ENCODE data around the gene ARHGAP22. TPM values are rescaled to one million over a fixed set of nuclear protein-coding genes. Genes with fewer than 3 reads are reported as not detected.

ARHGAP22 gene
- total RNA-seq, 1 donor from 2014 or later, result 1.0 TPM

DNA sequence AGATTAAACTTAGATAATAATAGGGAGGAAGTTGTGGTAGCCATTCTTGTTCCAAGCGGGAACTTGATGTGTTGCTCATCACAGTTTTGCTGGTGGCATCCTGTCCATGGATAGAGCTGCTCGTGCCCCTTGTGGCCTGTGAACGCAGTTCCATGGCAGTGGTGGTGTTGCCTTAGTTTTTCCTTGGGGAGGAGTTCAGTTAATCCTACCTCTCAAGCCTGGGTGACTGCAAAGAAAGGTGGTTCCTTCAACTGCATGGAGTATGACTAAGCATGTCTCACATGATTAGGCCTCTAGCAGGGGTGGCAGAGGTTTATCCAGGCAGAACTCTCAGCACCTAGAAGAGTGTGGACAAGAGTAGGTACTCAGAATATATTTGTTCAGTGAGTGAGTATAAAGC is 198.7 kb downstream of the ARHGAP22 start:
- H3K4me3 ChIP-seq (ENCODE audit: low read length in 3 of 3), result no peak overlapping the region
- no peaks in the 10 kb centered on the region for H3K27me3 ChIP-seq (ENCODE audit: control insufficient read depth in 3 of 3, insufficient read depth in 3 of 3, low read length in 3 of 3)
- H3K27ac ChIP-seq (ENCODE audit: low read depth, low read length), result no peak overlapping the region
- H3K9me3 ChIP-seq (ENCODE audit: control insufficient read depth in 3 of 3, low read length in 3 of 3), result no peaks in the 10 kb centered on the region
- H3K9ac ChIP-seq (ENCODE audit: low read depth in 1 of 3, low read length in 3 of 3), result no peak overlapping the region
- no peaks in the 10 kb centered on the region for H3K4me1 ChIP-seq (ENCODE audit: control insufficient read depth in 3 of 3, insufficient read depth in 3 of 3, low read length in 3 of 3)
- H3K36me3 ChIP-seq (ENCODE audit: control insufficient read depth in 3 of 3, insufficient read depth in 3 of 3, low read length in 3 of 3), result peaks cover 3 to 12% (median 8%) of the 10 kb centered on the region in 3 donors

DNA sequence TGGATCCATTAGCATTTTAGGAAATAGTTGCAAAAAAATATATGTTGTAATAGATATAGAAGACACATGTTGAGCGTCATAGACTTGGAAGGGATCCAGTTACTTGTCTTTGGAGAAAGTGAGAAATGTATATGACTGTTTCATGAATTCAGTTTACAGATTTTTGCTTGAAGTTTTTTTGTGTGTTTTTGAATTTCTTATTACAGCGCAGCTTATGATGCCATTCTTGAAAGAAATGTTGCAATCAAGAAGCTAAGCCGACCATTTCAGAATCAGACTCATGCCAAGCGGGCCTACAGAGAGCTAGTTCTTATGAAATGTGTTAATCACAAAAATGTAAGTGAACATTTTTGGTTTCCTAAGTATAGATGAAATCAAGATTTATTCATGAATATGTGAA is 200.2 kb downstream of the ARHGAP22 start:
- Histone ChIP-seq H3K9me3 (ENCODE audit: control insufficient read depth in 3 of 3, low read length in 3 of 3) (no peaks in the 10 kb centered on the region), H3K9ac (ENCODE audit: low read depth in 1 of 3, low read length in 3 of 3) (no peak overlapping the region), H3K36me3 (ENCODE audit: control insufficient read depth in 3 of 3, insufficient read depth in 3 of 3, low read length in 3 of 3) (peaks cover 0 to 2% (median 0%) of the 10 kb centered on the region in 3 donors), H3K27ac (ENCODE audit: low read depth, low read length) (no peak overlapping the region), H3K4me1 (ENCODE audit: control insufficient read depth in 3 of 3, insufficient read depth in 3 of 3, low read length in 3 of 3) (peaks cover 0 to 3% (median under 1%) of the 10 kb centered on the region in 3 donors), H3K27me3 (ENCODE audit: control insufficient read depth in 3 of 3, insufficient read depth in 3 of 3, low read length in 3 of 3) (no peaks in the 10 kb centered on the region), H3K4me3 (ENCODE audit: low read length in 3 of 3) (no peak overlapping the region)

DNA sequence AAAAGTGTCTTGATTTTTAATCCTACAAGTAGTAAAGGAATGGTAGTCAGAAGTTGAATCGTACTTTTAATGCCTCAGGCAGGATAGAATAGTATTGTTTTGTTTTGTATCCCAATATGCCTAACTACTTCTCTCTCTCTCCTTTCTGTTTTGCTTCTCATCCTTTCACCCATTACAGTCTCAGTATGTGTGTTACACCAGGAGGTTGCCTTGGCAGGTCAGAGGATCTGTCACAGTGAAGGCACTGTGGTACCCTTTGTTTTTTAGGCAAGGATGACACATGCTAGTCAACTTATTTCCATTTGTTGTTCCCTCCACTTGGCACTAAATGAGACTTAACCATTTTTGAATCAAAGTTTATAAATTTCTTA is 204.0 kb downstream of the ARHGAP22 start:
- H3K27ac ChIP-seq (ENCODE audit: low read depth, low read length), result no peak overlapping the region
- no peaks in the 10 kb centered on the region for H3K27me3 ChIP-seq (ENCODE audit: control insufficient read depth in 3 of 3, insufficient read depth in 3 of 3, low read length in 3 of 3)
- no peak overlapping the region for H3K9ac ChIP-seq (ENCODE audit: low read depth in 1 of 3, low read length in 3 of 3)
- no peak overlapping the region for H3K4me3 ChIP-seq (ENCODE audit: low read length in 3 of 3)
- H3K36me3 ChIP-seq (ENCODE audit: control insufficient read depth in 3 of 3, insufficient read depth in 3 of 3, low read length in 3 of 3), result no peaks in the 10 kb centered on the region
- H3K9me3 ChIP-seq (ENCODE audit: control insufficient read depth in 3 of 3, low read length in 3 of 3), result no peaks in the 10 kb centered on the region
- peaks cover 7 to 12% (median 11%) of the 10 kb centered on the region in 3 donors for H3K4me1 ChIP-seq (ENCODE audit: control insufficient read depth in 3 of 3, insufficient read depth in 3 of 3, low read length in 3 of 3)

DNA sequence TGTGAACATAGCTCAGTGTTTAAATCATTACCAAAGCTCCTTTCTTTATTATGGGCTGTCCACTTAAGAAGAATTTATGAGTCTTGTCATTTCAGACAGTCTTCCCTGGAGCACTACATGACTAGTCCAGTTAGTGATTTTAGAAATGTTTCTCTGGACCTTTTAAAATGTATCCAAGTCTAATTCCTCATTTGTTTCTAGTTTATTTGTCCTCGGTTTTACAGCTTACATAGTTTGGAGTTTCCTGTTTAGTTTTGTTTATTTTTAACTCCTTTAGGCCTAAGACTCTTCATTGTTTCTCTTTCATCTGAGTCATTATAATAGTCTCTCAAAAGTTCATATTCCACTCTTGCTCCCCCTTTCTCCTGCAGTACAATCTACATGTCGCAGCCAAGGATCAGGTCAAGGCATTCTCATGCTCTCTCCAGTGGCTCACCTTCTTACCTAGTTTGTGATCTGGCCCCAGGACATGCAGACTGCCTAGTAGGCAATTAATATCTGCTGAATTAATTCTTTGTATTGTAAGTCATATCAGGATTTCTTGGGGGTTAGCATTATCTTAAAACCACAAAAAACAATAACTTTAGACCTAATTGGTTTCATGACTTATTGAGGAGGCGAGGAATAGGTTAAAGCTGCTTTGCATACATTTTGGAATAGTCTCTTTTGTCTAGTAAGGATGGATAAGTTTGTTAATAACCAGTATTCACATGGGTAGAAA is 204.6 kb downstream of the ARHGAP22 start:
- Histone ChIP-seq H3K27me3 (ENCODE audit: control insufficient read depth in 3 of 3, insufficient read depth in 3 of 3, low read length in 3 of 3) (no peaks in the 10 kb centered on the region), H3K4me3 (ENCODE audit: low read length in 3 of 3) (no peak overlapping the region), H3K9me3 (ENCODE audit: control insufficient read depth in 3 of 3, low read length in 3 of 3) (no peaks in the 10 kb centered on the region), H3K9ac (ENCODE audit: low read depth in 1 of 3, low read length in 3 of 3) (no peak overlapping the region), H3K27ac (ENCODE audit: low read depth, low read length) (no peak overlapping the region), H3K36me3 (ENCODE audit: control insufficient read depth in 3 of 3, insufficient read depth in 3 of 3, low read length in 3 of 3) (no peaks in the 10 kb centered on the region), H3K4me1 (ENCODE audit: control insufficient read depth in 3 of 3, insufficient read depth in 3 of 3, low read length in 3 of 3) (peaks cover 7 to 12% (median 11%) of the 10 kb centered on the region in 3 donors)

DNA sequence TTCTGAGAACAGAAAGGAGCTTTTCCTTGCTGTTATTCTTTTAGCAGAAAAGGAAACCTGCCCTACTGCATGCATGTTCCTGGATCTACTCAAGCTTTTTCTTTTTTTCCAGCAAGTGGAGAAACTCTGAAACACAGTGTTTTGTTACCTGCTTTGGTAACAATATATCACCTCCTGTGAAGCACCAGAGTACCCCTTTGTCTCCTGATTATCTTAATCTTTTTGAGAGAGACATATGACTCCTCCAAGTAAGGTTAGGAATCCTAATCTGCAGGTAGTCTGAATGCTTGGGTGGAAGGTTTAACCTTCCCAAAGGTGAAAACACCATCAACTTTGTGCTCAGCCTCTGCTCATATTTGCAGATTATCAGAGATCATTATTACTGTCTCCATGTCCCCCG is 205.3 kb downstream of the ARHGAP22 start:
- H3K36me3 ChIP-seq (ENCODE audit: control insufficient read depth in 3 of 3, insufficient read depth in 3 of 3, low read length in 3 of 3), result no peaks in the 10 kb centered on the region
- no peak overlapping the region for H3K4me3 ChIP-seq (ENCODE audit: low read length in 3 of 3)
- H3K9me3 ChIP-seq (ENCODE audit: control insufficient read depth in 3 of 3, low read length in 3 of 3), result no peaks in the 10 kb centered on the region
- H3K4me1 ChIP-seq (ENCODE audit: control insufficient read depth in 3 of 3, insufficient read depth in 3 of 3, low read length in 3 of 3), result peaks cover 7 to 12% (median 11%) of the 10 kb centered on the region in 3 donors
- no peak overlapping the region for H3K27ac ChIP-seq (ENCODE audit: low read depth, low read length)
- H3K9ac ChIP-seq (ENCODE audit: low read depth in 1 of 3, low read length in 3 of 3), result no peak overlapping the region
- H3K27me3 ChIP-seq (ENCODE audit: control insufficient read depth in 3 of 3, insufficient read depth in 3 of 3, low read length in 3 of 3), result no peaks in the 10 kb centered on the region

DNA sequence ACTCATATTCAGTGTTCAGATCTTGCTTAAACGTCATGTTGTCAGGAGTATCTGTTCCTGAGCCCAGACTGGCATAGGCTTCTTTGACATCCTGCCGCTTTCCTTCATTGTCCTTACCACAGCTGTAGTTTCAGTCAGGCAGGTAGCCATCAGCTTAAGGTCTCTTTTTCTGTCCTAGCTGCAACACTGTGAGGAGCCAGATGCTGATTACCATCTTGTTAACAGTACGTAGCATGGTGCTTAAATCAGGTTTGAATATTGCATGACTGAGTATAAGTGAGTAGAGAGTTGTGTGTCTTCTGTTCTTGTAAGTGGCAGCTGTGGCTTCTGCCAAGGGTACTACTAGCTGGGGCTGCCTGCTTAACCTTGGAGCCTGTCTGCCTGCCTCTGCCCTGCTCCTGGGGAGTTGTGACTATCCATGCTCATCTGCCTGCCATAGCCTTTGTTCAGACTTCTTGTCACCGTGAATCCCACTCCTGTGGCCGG is 205.8 kb downstream of the ARHGAP22 start:
- Histone ChIP-seq H3K4me1 (ENCODE audit: control insufficient read depth in 3 of 3, insufficient read depth in 3 of 3, low read length in 3 of 3) (peaks cover 7 to 12% (median 11%) of the 10 kb centered on the region in 3 donors), H3K4me3 (ENCODE audit: low read length in 3 of 3) (no peak overlapping the region), H3K27ac (ENCODE audit: low read depth, low read length) (no peak overlapping the region), H3K27me3 (ENCODE audit: control insufficient read depth in 3 of 3, insufficient read depth in 3 of 3, low read length in 3 of 3) (no peaks in the 10 kb centered on the region), H3K9me3 (ENCODE audit: control insufficient read depth in 3 of 3, low read length in 3 of 3) (no peaks in the 10 kb centered on the region), H3K9ac (ENCODE audit: low read depth in 1 of 3, low read length in 3 of 3) (no peak overlapping the region), H3K36me3 (ENCODE audit: control insufficient read depth in 3 of 3, insufficient read depth in 3 of 3, low read length in 3 of 3) (no peaks in the 10 kb centered on the region)

DNA sequence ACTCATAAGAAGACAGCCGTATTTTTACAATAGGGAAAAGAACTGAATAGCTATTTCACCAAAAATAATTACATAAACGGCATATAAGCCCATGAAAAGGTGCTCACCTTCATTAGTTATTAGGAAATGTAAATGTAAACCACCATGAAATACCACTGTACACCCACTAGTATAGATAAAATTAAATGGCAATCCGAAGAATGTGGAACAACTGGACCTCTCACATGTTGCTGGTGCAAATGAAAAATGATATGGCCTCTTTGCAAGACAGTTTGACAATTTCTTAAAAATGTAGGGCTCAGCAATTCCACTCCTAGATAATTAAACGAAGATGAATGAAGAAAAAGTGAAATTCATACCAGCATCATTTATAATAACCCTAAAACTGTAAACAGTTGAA is 206.6 kb downstream of the ARHGAP22 start:
- Histone ChIP-seq H3K4me3 (ENCODE audit: low read length in 3 of 3) (no peak overlapping the region), H3K9ac (ENCODE audit: low read depth in 1 of 3, low read length in 3 of 3) (no peak overlapping the region), H3K27ac (ENCODE audit: low read depth, low read length) (no peak overlapping the region), H3K36me3 (ENCODE audit: control insufficient read depth in 3 of 3, insufficient read depth in 3 of 3, low read length in 3 of 3) (no peaks in the 10 kb centered on the region), H3K4me1 (ENCODE audit: control insufficient read depth in 3 of 3, insufficient read depth in 3 of 3, low read length in 3 of 3) (peaks cover 7 to 12% (median 11%) of the 10 kb centered on the region in 3 donors), H3K9me3 (ENCODE audit: control insufficient read depth in 3 of 3, low read length in 3 of 3) (no peaks in the 10 kb centered on the region), H3K27me3 (ENCODE audit: control insufficient read depth in 3 of 3, insufficient read depth in 3 of 3, low read length in 3 of 3) (no peaks in the 10 kb centered on the region)

Small RNAs within 50 kb of the gene (small RNA-seq; reads per million reads assigned to genes)
- gene AC016397.1, result not detected

Other genes starting within 250 kb of the ARHGAP22 start
- 2.6 TPM for gene WDFY4, start 79.8 kb upstream of the ARHGAP22 start, total RNA-seq